Parathyroid adenoma (tissue), 2 donors: ENCODE measurements around the gene CST7.

Source experiments
- H2AFZ ChIP-seq: fragments of 300-600 bp; sonication (generic); one replicate; pipeline ENCODE4 v1.7.0; 2017; ENCODE audit warnings: antibody characterized with exemption, mild to moderate bottlenecking
- H3K27ac ChIP-seq: fragments of 300-600 bp; sonication (generic); one replicate; pipeline ENCODE4 v1.7.0; 2017
- H3K27me3 ChIP-seq: fragments of 300-600 bp; sonication (generic); one replicate; pipeline ENCODE4 v1.7.0; 2017; ENCODE audit warnings: low read length; ENCODE audit not compliant: control insufficient read depth, insufficient read depth
- H3K36me3 ChIP-seq: fragments of 300-600 bp; sonication (generic); one replicate; pipeline ENCODE4 v1.7.0; 2017; ENCODE audit warnings: low read length; ENCODE audit not compliant: control insufficient read depth, insufficient read depth
- H3K4me1 ChIP-seq: fragments of 300-600 bp; sonication (generic); one replicate; pipeline ENCODE4 v1.7.0; 2017; ENCODE audit warnings: control low read depth
- H3K4me2 ChIP-seq: fragments of 300-600 bp; sonication (generic); one replicate; pipeline ENCODE4 v1.7.0; 2017; ENCODE audit warnings: low read length
- H3K4me3 ChIP-seq: fragments of 300-600 bp; sonication (generic); one replicate; pipeline ENCODE4 v1.7.0; 2017; ENCODE audit warnings: low read depth, low read length
- H3K79me2 ChIP-seq: fragments of 300-600 bp; sonication (generic); one replicate; pipeline ENCODE4 v1.7.0; 2017; ENCODE audit warnings: control low read depth
- H3K9ac ChIP-seq: fragments of 300-600 bp; sonication (generic); one replicate; pipeline ENCODE4 v1.7.0; 2017; ENCODE audit warnings: mild to moderate bottlenecking
- H3K9me3 ChIP-seq: fragments of 300-600 bp; sonication (generic); one replicate; pipeline ENCODE4 v1.7.0; 2017; ENCODE audit warnings: low read length; ENCODE audit not compliant: control insufficient read depth
- CTCF ChIP-seq: fragments of 300-600 bp; sonication (generic); IDR thresholded peaks from one replicate; pipeline ENCODE4 v1.7.0; 2017; ENCODE audit warnings: antibody characterized with exemption, mild to moderate bottlenecking
- donor health status: primary hyperparathyroidism.

Gene CST7

GRCh38 chr20:24963672-24964505, 14.8 kb downstream of the CST7 start:
- TF ChIP-seq CTCF, result no peak
- no peaks in the 10 kb centered on the region for H3K27me3 ChIP-seq
- no peak overlapping the region for H3K9ac ChIP-seq
- peaks cover 5% of the 10 kb centered on the region for H3K79me2 ChIP-seq
- H3K4me1 ChIP-seq, result peaks cover 5% of the 10 kb centered on the region
- H3K4me3 ChIP-seq, result no peak overlapping the region
- no peaks in the 10 kb centered on the region for H3K36me3 ChIP-seq
- no peak overlapping the region for H2AFZ ChIP-seq
- H3K27ac ChIP-seq, result no peak overlapping the region
- H3K9me3 ChIP-seq, result no peaks in the 10 kb centered on the region
- H3K4me2 ChIP-seq, result no peak overlapping the region

- Histone ChIP-seq H3K27ac (no peak overlapping the region), H3K79me2 (peaks cover 5% of the 10 kb centered on the region), H3K4me1 (peaks cover 5% of the 10 kb centered on the region), H3K9ac (no peak overlapping the region), H3K27me3 (no peaks in the 10 kb centered on the region), H3K9me3 (no peaks in the 10 kb centered on the region), H2AFZ (no peak overlapping the region), H3K4me2 (no peak overlapping the region), H3K4me3 (no peak overlapping the region), H3K36me3 (no peaks in the 10 kb centered on the region)
- TF ChIP-seq CTCF, result no peak
Observed at GRCh38 chr20:24964506-24964840, 15.4 kb downstream of the CST7 start.

DNA sequence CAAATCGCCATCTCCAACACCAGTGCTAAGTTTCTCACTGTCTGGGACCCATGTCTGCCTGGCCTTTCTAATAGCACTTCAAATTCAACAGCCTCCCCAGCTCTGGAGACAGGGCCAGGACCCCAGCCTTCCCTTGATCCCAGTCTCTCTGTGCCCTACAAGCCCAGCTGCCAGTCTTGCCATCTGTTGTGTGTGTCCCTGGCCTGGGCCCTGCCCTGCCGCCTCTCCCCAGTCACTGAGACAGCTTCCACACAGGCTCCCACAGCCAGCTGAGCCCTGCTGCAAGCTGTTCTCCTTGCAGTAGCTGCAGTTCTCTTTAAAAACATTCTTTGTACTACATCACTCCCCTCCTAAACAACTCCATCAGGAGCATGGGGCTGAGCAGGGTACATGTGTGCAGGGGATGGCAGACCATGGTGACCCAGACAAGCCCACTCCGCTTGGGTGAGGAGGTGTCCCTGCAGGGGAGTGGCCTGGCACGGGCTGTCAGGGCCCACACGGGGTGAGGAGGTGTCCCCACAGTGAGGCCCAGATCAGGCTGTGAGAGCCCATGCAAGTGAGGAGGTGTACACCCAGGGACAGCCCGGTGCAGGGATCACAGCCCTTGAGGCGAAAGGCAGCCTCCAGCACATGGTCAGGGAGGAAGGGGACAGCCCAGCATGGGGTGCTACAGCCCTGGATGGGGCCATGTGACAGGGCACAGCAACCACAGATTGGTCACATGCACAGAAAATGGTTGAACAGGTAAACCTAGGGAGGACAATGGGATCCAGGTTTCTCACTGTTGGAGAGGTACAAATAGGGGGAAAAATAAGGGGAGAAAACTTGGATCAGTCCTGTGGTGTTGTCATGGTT, 16.2 kb downstream of the CST7 start:
- Histone ChIP-seq H3K27me3 (no peaks in the 10 kb centered on the region), H3K4me2 (no peak overlapping the region), H3K9ac (no peak overlapping the region), H3K4me3 (no peak overlapping the region), H2AFZ (no peak overlapping the region), H3K36me3 (no peaks in the 10 kb centered on the region), H3K79me2 (peaks cover 5% of the 10 kb centered on the region), H3K4me1 (peaks cover 5% of the 10 kb centered on the region), H3K9me3 (no peaks in the 10 kb centered on the region), H3K27ac (no peak overlapping the region)
- no peak for TF ChIP-seq CTCF

- Histone ChIP-seq H3K4me2 (no peak overlapping the region), H3K27ac (no peak overlapping the region), H2AFZ (no peak overlapping the region), H3K27me3 (no peaks in the 10 kb centered on the region), H3K79me2 (peaks cover 5% of the 10 kb centered on the region), H3K4me1 (no peaks in the 10 kb centered on the region), H3K36me3 (no peaks in the 10 kb centered on the region), H3K9ac (no peak overlapping the region), H3K4me3 (no peak overlapping the region), H3K9me3 (no peaks in the 10 kb centered on the region)
- no peak for TF ChIP-seq CTCF
Observed at GRCh38 chr20:24966317-24967012, 17.4 kb downstream of the CST7 start.
